Endothelial cell of umbilical vein (primary cell): ENCODE data around the gene WASF3. TPM values are rescaled to one million over a fixed set of nuclear protein-coding genes. Genes with fewer than 3 reads are reported as not detected.

Experiments used
- BruUV-seq: library from RNA; stranded (reverse); fragments of 400-500 nt; replicated peaks from 2 replicates; lab custom pipeline; 2021; lab: Mats Ljungman, UMichigan
- CTCF ChIA-PET: fragments of 300-600, 350-600 bp; sonication (Branson Sonifier 250); formaldehyde crosslinking; loops from one replicate; lab custom pipeline; 2021; ENCODE audit warnings: antibody characterized with exemption, inconsistent platforms; lab: Charles Lee
- POLR2A ChIA-PET: fragments of 300-600, 350-600 bp; sonication (Branson Sonifier 250); formaldehyde crosslinking; loops from one replicate; lab custom pipeline; 2021; ENCODE audit warnings: antibody characterized with exemption, inconsistent platforms; lab: Charles Lee
- DNase-seq: peaks from one replicate; pipeline ENCODE4 v3.0.0-alpha.2; 2011; ENCODE audit warnings: low read depth, low spot score
- FAIRE-seq: peaks from 2 replicates; lab custom pipeline; 2011; peaks lifted over from hg19 to GRCh38; lab: Jason Lieb, UNC
- H2AFZ ChIP-seq: 2 replicates; pipeline ENCODE4 v1.6.0; 2012; ENCODE audit warnings: low read depth, low read length, control low read depth, inconsistent platforms
- H3K27ac ChIP-seq: 2 replicates; pipeline ENCODE4 v1.5.1; 2011; ENCODE audit warnings: low read depth, mild to moderate bottlenecking, control low read depth, low read length, moderate library complexity; ENCODE audit not compliant: insufficient read depth
- H3K27me3 ChIP-seq, 2 experiments: 2 replicates each; pipeline versions ENCODE4 v1.6.0 to v1.6.1; 2011; ENCODE audit warnings: low read length in 2 of 2, mixed read lengths in 1 of 2; ENCODE audit not compliant: control insufficient read depth in 2 of 2, insufficient read depth in 2 of 2
- H3K36me3 ChIP-seq, 2 experiments: 2 replicates in 1 of 2; 3 replicates in 1 of 2; pipeline ENCODE4 v1.5.1; 2011; ENCODE audit warnings: low read length in 2 of 2, mild to moderate bottlenecking in 1 of 2, moderate library complexity in 1 of 2; ENCODE audit not compliant: control insufficient read depth in 2 of 2, insufficient read depth in 2 of 2; ENCODE audit errors: extremely low read depth in 1 of 2
- H3K4me1 ChIP-seq: 3 replicates; pipeline ENCODE4 v1.5.1; 2011; ENCODE audit warnings: mild to moderate bottlenecking, low read length; ENCODE audit not compliant: control insufficient read depth, insufficient read depth; ENCODE audit errors: extremely low read depth
- H3K4me2 ChIP-seq: 2 replicates; pipeline ENCODE4 v1.6.1; 2011; ENCODE audit warnings: low read length, control low read depth, mixed read lengths; ENCODE audit not compliant: insufficient read depth
- H3K4me3 ChIP-seq, 3 experiments: fragments of 200-600 bp in 1 of 3; sonication (generic), shearing (Covaris generic) in 1 of 3; replicated peaks in 1 of 3; 2 replicates each; pipeline ENCODE4 v1.5.1; 2011 to 2016; ENCODE audit warnings: control low read depth in 3 of 3, low read length in 3 of 3, mild to moderate bottlenecking in 2 of 3, inconsistent platforms in 1 of 3, low read depth in 1 of 3, moderate library complexity in 1 of 3; ENCODE audit not compliant: insufficient read depth in 1 of 3
- H3K79me2 ChIP-seq: 2 replicates; pipeline ENCODE4 v1.6.0; 2012; ENCODE audit warnings: low read length, inconsistent platforms; ENCODE audit not compliant: control insufficient read depth, insufficient read depth
- H3K9ac ChIP-seq: replicated peaks from 2 replicates; pipeline ENCODE3; 2011; ENCODE audit warnings: low read length, control low read depth; ENCODE audit not compliant: insufficient read depth; ENCODE audit errors: extremely low read depth
- H3K9me1 ChIP-seq: replicated peaks from 3 replicates; pipeline ENCODE4 v1.6.0; 2011; ENCODE audit warnings: mild to moderate bottlenecking, low read length; ENCODE audit not compliant: control insufficient read depth, insufficient read depth; ENCODE audit errors: extremely low read depth
- H3K9me3 ChIP-seq: replicated peaks from 2 replicates; pipeline ENCODE4 v1.5.1; 2012; ENCODE audit warnings: low read length, inconsistent platforms; ENCODE audit not compliant: control insufficient read depth, insufficient read depth
- H4K20me1 ChIP-seq: replicated peaks from 2 replicates; pipeline ENCODE3; 2011; ENCODE audit warnings: mild to moderate bottlenecking, low read length; ENCODE audit not compliant: control insufficient read depth, insufficient read depth; ENCODE audit errors: extremely low read depth
- CTCF ChIP-seq, 2 donors: IDR thresholded peaks; 1 replicate in 1 of 2; 2 replicates in 1 of 2; pipeline ENCODE4 v1.5.1; 2011; ENCODE audit warnings: low read length in 2 of 2, mild to moderate bottlenecking in 2 of 2, moderate library complexity in 2 of 2, control low read depth in 1 of 2, inconsistent platforms in 1 of 2, low read depth in 1 of 2; ENCODE audit not compliant: insufficient read depth in 1 of 2; ENCODE audit errors: extremely low read depth in 1 of 2
- EZH2 ChIP-seq: IDR thresholded peaks from 2 replicates; pipeline ENCODE4 v1.6.1; 2012; ENCODE audit warnings: borderline replicate concordance, low read depth, mild to moderate bottlenecking, moderate library complexity, low read length, inconsistent platforms; ENCODE audit not compliant: severe bottlenecking
- FOS ChIP-seq: IDR thresholded peaks from 2 replicates; pipeline ENCODE4 v1.6.1; 2011; ENCODE audit warnings: mild to moderate bottlenecking, low read length, moderate library complexity, borderline replicate concordance; ENCODE audit not compliant: insufficient read depth
- GATA2 ChIP-seq: IDR thresholded peaks from 2 replicates; pipeline ENCODE4 v1.7.0; 2011; ENCODE audit warnings: low read depth, mild to moderate bottlenecking, moderate library complexity, mixed read lengths, low read length; ENCODE audit not compliant: insufficient read length, insufficient read depth
- JUN ChIP-seq: IDR thresholded peaks from 2 replicates; pipeline ENCODE4 v1.6.1; 2011; ENCODE audit warnings: borderline replicate concordance, low read depth; ENCODE audit not compliant: insufficient read length, insufficient read depth
- MAX ChIP-seq: IDR thresholded peaks from 2 replicates; pipeline ENCODE4 v1.6.1; 2011; ENCODE audit not compliant: insufficient read depth, insufficient read length
- MYC ChIP-seq: IDR thresholded peaks from one replicate; pipeline ENCODE4 v1.6.1; 2011; ENCODE audit warnings: mild to moderate bottlenecking, low read depth, low read length
- POLR2A ChIP-seq: IDR thresholded peaks from 2 replicates; pipeline ENCODE4 v1.6.1; 2012; ENCODE audit warnings: low read depth, mild to moderate bottlenecking, control low read depth, low read length
- POLR2AphosphoS5 ChIP-seq: IDR thresholded peaks from 2 replicates; pipeline ENCODE4 v1.6.1; 2012; ENCODE audit warnings: low read depth, mild to moderate bottlenecking, control low read depth, low read length, moderate library complexity; ENCODE audit not compliant: insufficient read depth
- dilution Hi-C: fragments of 300-500 bp; cut with MboI; formaldehyde crosslinking; loops from one replicate; pipeline ENCODE4 v1.15.0; 2019; ENCODE audit warnings: low sequenced_read_pairs; ENCODE audit not compliant: extremely low pct_ligation_motif_present
- intact Hi-C: fragments of 100-400 bp; cut with micrococcal nuclease; formaldehyde crosslinking; loops from one replicate; pipeline ENCODE4 v1.10.0; 2022
- polyA plus RNA-seq, 4 experiments: library from polyadenylated mRNA; depleted of rRNA in 3 of 4; stranded (reverse) in 3 of 4; unstranded in 1 of 4; fragments of >200 nt; gene quantifications; 2 replicates each; pipeline versions ENCODE4 v1.2.1 to v1.2.3, GENCODE V29; 2011 to 2012; ENCODE audit warnings: missing spikeins in 1 of 4
- total RNA-seq: library from RNA; stranded (reverse); gene quantifications from 2 replicates; pipeline ENCODE4 v1.2.3, GENCODE V29; 2021

WASF3 gene
- total and polyA plus RNA-seq, 2 donors (not counting 3 experiments of a cell fraction or from before 2014, with no cell fraction given), result 18.5 to 32.4 TPM

GRCh38 chr13:26653842-26654241 lies 96.4 kb downstream of the WASF3 start:
- Histone ChIP-seq H3K9me3 (no peaks in the 10 kb centered on the region), H4K20me1 (no peaks in the 10 kb centered on the region), H3K36me3 (peaks cover 0 to 3% of the 10 kb centered on the region in 2 experiments), H3K4me2 (no peak overlapping the region), H3K4me3 (no peak overlapping the region), H3K27me3 (no peaks in the 10 kb centered on the region), H3K27ac (no peak overlapping the region), H3K79me2 (no peaks in the 10 kb centered on the region), H2AFZ (no peak overlapping the region), H3K9me1 (peaks cover 2% of the 10 kb centered on the region), H3K4me1 (no peaks in the 10 kb centered on the region), H3K9ac (no peak overlapping the region)
- no peak for FAIRE-seq
- no TSS peak for BruUV-seq
- ChIA-PET POLR2A (no interaction called here), CTCF (no interaction called here)
- dilution Hi-C loops, result no loop called here
- TF ChIP-seq EZH2, result no peak
- no peak for TF ChIP-seq FOS
- no peak for TF ChIP-seq CTCF (IDR thresholded peaks at IDR 0.05; ENCODE audit: extremely low read depth in 1 of 2, insufficient read depth in 1 of 2, low read depth in 1 of 2, low read length in 2 of 2)
- no peak for TF ChIP-seq POLR2A
- TF ChIP-seq MAX, result no peak
- no peak for TF ChIP-seq POLR2AphosphoS5
- TF ChIP-seq GATA2, result no peak
- TF ChIP-seq MYC, result no peak
- TF ChIP-seq JUN, result no peak
- intact Hi-C loops, result no loop called here
- no peak for DNase-seq
